GM12801 (cell line): ENCODE data around the gene CD164.

Experiments used
- CTCF ChIP-seq: IDR thresholded peaks from one replicate; pipeline ENCODE4 v1.5.1; 2011; ENCODE audit warnings: control low read depth; ENCODE audit not compliant: insufficient read length; ENCODE audit errors: extremely low read depth

Gene CD164

GRCh38 chr6:109360791-109361190 lies 21.5 kb downstream of the CD164 start:
- no peak for TF ChIP-seq CTCF

- TF ChIP-seq CTCF, result no peak
Measured at GRCh38 chr6:109360281-109360680, 22.0 kb downstream of the CD164 start.

DNA sequence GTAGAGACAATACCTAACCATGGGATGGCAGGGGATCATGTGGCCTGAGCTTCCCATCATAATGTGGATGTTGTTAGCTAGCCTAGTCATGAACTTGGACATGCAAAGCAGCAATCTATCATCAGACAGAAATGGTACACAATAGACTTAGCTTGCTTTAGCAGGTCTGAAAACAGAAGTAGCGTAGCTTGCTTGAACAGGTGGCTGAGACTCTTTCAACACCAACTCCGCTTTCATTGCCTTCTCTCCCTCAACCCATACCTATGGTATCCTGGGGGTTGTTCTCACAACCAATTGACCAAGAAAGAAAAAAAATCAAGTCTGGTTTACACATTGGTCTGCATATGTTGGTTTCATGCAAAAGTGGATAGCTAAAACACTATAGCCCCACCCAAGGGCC lies 23.0 kb downstream of the CD164 start:
- no peak for TF ChIP-seq CTCF

DNA sequence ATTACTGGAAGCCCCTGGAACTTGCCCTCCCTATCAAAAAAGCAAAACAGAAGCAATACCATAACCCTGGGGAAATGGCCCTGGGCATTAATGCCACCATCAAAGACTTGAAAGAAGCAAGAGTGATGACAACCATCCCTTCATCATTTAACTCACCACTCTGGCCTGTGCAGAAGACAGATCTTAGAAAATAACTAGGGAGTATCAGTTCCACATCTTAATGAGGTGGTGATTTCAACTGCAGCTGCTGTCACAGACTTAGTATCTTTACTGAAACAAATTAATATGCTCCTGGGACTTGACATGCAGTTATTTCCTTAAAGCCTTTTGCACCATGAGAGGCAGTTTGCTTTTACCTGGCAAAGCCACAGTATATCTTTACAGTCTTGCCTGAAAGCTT lies 24.1 kb downstream of the CD164 start:
- no peak for TF ChIP-seq CTCF

DNA sequence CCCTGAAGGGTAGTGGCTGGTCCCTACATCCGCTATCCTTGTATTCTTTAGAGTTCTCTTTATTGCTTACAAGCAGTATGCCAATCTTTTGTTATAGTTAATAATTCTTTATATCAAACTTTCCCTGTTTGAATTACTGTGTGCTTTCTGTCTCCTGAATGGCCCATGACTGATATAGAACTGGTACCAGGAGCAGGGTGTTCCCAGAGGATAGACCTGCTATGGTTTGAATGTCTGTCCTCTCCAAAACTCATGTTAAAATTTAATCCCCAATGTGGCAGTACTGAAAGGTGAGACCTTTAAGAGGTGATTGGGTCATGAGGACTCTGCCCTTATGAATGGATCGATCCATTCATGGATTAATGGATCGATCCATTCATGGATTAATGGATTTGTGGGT lies 26.0 kb downstream of the CD164 start:
- TF ChIP-seq CTCF, result no peak

DNA sequence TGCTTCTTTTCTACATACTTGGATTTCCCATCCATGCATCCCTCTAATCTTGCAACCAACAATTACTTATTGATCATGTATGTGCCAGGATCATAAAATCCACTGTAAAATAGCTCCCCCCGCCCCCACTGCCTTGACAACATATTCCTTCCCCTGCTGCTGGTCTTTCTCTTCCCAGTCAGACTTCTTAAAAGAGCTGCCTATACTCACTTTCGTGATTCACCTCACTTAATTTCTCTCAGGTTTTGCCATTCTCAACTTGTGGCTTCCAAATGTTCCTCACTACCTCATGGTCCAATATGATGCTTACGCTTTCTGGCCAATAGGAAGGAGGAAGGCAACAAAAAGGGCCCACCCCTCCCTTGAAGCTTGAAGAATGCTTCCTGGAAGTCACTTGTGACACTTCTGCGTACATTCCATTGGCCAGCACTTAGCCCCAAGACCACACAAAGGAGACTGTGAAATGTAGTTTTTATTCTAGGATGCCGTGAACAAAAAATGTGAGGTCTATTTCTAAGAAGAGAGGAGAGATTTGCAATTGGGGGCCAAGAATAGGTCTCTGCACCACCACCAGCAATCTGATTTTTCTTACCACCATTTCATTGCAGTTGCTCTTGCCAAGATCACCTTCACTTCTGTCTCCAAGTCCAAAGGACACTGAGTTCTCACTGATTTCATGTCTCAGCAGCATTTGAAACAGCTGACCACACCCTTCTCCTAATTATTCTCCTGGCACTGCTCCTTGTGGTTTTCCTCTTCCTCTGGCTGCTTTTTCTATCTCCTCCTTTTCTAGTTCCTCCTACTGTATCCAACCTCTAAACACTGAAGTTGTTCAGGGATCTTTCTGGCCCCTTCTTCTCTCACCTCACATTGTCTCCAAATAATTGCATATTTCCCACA lies 30.8 kb downstream of the CD164 start:
- TF ChIP-seq CTCF, result no peak

DNA sequence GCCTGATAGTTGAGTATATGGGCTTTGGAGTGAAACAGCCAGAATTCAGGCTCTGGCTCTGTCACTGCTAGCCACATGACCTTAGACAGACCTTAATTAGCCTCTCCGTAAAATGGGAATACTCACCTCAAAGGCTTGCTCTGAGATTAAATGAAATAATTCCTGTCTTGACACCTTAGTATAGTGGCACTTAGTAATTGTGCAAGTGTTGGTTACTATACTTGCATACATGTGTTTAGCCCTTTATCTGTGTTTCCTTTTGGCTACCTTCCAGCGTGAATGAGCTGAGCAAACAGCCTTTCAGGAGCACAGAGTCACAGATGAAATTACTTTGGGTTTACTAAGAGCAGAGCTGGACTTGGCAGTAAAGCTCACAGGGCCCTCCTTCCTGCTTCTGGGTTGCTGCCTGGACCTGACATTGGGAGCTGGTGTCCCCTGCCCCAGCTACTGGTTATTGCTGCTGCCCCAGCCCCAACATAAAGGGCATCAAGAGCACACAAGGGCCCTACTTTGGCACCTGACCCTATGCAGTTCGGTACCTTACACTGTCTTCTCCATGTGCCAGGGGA lies 32.8 kb downstream of the CD164 start:
- TF ChIP-seq CTCF, result no peak
